Endothelial cell of umbilical vein (primary cell): ENCODE data around the gene COA5.

Source experiments
- CTCF ChIP-seq, 2 donors: IDR thresholded peaks; 1 replicate in 1 of 2; 2 replicates in 1 of 2; pipeline ENCODE4 v1.5.1; 2011; ENCODE audit warnings: low read length in 2 of 2, mild to moderate bottlenecking in 2 of 2, moderate library complexity in 2 of 2, control low read depth in 1 of 2, inconsistent platforms in 1 of 2, low read depth in 1 of 2; ENCODE audit not compliant: insufficient read depth in 1 of 2; ENCODE audit errors: extremely low read depth in 1 of 2
- JUN ChIP-seq: IDR thresholded peaks from 2 replicates; pipeline ENCODE4 v1.6.1; 2011; ENCODE audit warnings: borderline replicate concordance, low read depth; ENCODE audit not compliant: insufficient read length, insufficient read depth
- MYC ChIP-seq: IDR thresholded peaks from one replicate; pipeline ENCODE4 v1.6.1; 2011; ENCODE audit warnings: mild to moderate bottlenecking, low read depth, low read length
- POLR2AphosphoS5 ChIP-seq: IDR thresholded peaks from 2 replicates; pipeline ENCODE4 v1.6.1; 2012; ENCODE audit warnings: low read depth, mild to moderate bottlenecking, control low read depth, low read length, moderate library complexity; ENCODE audit not compliant: insufficient read depth

- TF ChIP-seq CTCF (IDR thresholded peaks at IDR 0.05; ENCODE audit: extremely low read depth in 1 of 2, insufficient read depth in 1 of 2, low read depth in 1 of 2, low read length in 2 of 2) (no peak), MYC (no peak), POLR2AphosphoS5 (no peak), JUN (no peak)
Measured at GRCh38 chr2:98614024-98614739, 5.9 kb upstream of the COA5 start.
